HG03520 (cell line): ENCODE results near the gene MAGI2.
"Not testable (repeated sequence)": the region's sequence is repeated elsewhere in the genome, so short reads cannot be mapped to it uniquely, and the experiment has no call there.

ENCODE experiments used
- ATAC-seq: cut with Tn5 transposase; IDR thresholded peaks from one replicate; pipeline ENCODE4 v1.9.1; 2021; ENCODE audit warnings: mild to moderate bottlenecking, moderate library complexity; ENCODE audit not compliant: unreplicated experiment

Gene MAGI2

DNA sequence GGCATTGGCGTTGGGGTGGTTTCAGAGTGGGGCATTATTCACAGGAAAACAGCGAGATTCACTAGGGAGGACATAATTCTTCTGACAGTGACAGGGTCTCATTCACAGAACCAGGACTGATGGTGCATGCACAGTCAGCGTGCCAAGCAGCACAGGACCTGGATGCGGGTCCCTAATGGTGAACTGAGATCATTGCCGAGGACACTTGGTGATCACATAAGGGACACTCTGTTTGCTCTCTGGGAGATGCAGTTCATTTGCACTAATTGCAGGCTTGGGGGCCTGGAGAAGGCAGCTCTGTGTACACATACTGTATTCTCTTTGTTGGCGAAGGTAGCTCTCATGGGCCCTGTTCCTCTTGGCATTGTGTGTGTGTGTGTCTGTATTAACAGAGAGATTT lies 938.8 kb downstream of the MAGI2 start:
- no peak for ATAC-seq

DNA sequence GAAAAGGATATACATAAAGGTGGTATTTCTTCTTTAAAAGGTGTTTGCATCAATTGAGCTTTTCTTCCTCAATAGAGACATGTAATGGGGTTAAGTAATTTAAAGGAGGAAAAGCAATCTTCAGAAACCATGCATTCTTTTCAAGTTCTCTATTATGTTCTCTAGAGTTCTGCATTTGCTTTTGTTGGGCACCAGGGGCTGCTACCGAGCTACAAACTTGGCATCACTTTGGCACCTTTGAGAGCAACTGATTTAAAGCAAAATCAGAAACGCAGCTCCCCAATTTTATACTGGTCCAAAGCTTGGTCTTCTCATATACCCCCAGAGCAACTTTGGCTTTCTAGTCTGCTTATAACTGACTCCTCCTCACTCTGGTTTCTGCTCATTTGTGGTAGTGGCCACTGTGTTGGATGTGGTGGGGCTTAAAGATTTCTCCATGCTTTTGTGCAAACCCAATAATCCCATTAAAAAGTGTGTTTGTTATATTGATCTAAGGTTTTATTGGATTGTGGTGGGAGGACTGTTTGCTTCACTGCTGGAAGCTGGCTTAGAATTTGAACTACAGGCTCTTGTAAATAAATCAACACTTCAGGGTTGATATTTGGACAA lies 942.8 kb downstream of the MAGI2 start:
- peak; percentile 72 for ATAC-seq

DNA sequence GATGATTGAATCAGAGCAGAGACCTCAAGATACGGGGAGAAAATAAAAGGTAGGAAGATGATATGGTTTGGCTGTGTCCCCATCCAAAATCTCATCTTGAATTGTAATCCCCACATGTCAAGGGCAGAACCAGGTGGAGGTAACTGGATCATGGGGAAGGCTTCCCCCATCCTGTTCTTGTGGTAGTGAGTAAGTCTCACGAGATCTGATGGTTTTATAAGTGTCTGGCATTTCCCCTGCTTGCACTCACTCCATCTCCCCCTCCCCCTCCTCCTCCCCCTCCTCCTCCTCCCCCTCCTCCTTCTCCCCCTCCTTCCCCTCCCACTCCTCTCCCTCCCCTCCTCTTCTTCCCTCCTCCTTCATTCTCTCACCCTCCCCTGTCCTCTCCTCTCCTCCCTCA lies 950.2 kb downstream of the MAGI2 start:
- ATAC-seq: not testable (repeated sequence)

DNA sequence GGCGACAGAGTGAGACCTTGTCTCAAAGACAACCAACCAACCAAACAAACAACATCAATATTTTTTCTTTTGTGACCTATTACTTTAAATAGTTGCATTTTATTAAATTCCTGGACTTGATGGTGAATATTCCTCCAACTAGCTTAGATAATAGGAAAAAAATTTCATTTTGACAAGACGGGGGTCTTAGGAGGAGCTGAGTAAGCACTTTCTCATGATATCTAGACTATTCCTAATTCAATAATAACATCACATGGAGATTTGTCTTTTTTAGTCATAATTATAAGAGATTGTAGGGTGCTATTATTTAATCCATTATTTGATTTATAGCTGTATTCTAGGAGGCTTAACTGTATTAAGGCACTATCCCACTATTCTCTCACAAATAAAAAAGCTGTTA lies 952.4 kb downstream of the MAGI2 start:
- ATAC-seq: no peak

DNA sequence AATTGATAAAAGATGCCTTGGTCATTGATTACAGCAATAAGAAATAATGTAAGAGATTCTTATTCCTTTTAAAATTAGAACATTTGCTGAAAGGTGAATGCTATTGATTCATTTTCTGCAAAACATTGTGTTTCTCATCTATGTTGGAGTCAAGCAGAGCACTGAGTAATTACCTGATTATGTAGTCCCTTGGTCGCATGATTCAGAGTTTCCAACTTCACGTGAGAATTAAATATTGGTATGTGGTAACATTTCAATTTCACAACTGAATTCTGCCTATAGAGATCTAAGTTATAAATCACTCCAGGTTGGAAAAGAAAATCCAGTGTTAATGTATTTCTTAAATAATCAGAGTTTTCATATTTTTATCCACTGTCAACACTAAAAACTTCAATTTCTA lies 953.5 kb downstream of the MAGI2 start:
- ATAC-seq: no peak

DNA sequence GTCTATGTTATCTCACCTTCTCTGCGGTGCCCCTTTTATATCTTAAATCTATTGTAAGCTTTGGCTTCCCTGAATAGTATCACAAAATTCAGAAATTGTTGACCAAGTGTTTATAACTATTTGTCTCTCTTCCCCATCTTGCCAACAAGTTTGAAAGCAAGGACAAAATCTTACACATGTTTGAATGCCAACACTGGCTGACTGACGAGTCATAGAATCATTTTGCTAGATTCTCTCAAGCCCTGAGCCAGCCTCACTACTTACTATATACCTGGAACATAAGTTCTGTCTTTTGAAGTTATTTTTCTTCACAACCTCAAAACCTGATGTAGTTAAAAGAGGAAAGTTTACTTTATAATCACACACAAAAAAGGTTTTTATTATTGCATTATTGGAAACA lies 954.2 kb downstream of the MAGI2 start:
- ATAC-seq: no peak

DNA sequence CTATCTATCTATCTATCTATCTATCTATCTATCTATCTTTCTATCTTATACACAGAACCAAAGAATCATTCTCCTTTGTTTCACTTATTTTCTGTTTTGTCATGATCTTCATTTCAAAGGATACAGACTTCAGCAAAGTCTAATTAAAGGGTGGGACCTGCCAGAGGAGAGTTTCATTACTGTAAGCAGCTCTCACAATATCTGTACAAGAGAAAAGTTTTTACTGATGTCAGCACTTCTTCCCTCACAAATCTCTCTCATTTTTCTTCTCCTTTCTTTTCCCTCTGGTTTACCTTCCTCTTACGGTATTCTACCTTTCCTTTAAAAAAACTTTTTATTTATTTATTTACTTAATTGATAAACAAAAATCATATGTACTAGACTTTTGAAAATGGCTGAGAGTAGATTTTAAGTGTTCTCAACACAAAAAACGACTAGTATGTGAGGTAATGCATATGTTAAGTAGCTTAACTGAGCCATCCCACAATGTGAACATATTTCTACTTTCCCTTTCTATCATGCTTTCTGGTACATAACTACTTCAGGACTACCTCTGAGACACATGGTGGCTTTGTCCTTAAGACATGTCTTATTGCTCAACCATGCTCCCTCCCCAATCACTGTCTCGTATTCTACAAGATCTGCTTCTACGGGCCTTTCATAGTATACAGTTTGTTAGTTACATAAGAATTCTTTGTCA lies 955.6 kb downstream of the MAGI2 start:
- no peak for ATAC-seq

DNA sequence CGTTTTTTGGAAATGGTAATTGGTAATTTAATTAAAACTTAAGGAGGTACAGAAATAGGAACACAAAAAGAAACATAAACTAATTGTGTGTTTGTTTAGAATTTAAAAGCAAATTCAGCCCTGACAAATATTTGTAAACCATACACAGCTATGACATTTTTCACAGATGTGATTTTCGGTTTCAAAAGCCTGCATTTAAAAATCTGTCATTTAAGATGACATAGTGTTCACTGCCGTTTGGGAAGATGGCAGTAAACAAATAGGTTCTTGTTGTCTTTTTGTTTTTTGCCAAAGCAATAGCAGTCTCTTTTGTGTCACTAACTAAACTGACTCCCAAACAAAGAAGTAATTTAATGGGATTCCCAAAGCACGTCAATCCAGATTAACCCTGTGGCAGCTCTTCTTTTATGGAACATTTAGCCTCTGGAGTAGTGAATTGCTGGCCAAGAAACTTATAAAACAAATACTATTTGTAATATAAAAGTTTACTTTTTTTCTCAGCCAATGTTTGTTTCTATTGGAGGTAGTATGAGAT lies 957.3 kb downstream of the MAGI2 start:
- ATAC-seq: no peak

DNA sequence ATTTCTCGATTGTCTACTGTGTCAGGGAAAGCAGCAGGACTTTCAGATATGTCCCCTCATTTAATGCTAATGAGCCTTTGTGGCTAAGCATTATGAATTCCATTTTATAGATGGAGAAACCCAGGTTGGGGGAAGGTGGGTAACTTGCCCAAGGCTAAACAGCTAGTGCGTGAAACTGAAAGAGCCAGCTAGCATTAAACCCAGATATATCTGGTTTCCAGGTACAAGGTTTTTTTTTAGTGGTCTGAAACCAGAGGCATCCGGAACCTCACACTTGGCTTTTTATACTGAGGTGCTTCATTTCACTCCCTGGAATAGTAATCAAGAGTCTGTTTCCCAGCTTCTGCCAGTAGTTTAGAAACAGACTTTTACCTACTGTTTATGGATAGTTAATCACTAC lies 960.1 kb downstream of the MAGI2 start:
- ATAC-seq: no peak

DNA sequence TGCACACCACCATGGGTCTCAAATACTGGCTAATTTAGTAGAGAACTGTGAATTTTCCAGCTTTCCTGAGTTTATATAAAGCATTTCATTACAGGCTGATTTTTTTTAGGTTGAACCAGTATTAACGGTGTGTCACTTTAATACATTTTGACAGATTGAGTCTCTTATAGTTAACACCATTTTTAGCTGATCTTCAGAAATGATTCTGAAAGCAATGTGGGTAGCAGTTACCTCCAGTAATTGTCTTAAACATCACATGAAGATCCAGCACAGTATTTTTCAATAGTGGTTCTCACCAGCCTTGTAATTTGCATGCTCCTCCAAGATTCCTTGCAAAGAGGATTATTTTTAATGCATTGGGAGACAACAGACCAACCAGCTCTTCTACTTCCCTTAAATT lies 961.3 kb downstream of the MAGI2 start:
- no peak for ATAC-seq

DNA sequence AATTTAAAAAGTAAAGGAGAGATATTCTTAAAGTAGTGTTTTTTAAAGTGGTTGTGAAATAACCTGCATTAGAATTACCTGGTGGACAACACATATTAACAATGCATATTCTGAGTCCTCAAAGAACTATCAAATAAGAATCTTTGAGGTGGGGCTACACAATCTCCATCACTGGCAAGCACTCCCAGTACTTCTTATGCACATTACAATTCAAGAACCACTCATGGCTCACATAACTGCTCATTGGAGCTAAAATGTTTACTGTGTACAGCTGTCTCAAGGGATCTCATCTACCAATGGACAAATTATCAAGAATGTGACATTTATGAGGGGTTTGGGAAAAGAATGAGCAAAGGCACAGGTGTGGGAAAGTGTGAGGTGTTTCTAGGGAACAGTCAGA lies 962.9 kb downstream of the MAGI2 start:
- no peak for ATAC-seq

DNA sequence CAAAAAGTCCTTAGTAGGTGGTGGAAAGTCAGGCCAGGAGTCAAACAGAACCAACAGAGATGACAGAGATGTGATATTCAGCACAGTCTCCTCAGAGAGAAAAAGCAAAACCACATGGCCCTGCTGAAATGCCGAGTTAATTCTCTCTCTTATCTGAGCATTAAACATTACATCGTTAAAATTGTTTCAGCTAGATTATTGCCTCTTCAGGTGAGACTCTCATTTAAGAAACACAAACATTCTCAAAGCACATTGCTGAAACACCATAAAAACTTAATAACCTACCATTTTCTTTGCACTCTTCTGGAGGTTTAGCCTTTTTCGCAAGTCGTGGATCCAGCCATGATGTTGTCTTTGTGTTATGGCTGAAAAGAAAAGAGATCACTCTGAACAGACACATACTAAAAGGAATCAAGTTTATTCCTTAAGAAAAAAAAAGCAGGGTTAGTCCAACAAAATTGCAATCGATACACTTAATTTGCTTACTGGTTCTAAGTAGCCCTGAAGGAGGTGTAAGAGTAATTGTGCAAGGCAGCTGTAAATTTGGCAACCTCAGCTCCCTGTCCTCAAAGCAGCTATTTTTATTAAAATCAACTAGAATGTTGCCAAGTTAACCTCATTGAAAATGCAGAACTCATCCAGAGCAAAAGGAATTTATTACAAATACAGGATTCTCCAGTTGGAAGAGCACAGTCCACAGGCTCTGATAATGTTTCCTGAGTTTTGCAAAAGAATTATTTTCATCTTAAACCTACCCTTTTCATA lies 963.8 kb downstream of the MAGI2 start:
- no peak for ATAC-seq

DNA sequence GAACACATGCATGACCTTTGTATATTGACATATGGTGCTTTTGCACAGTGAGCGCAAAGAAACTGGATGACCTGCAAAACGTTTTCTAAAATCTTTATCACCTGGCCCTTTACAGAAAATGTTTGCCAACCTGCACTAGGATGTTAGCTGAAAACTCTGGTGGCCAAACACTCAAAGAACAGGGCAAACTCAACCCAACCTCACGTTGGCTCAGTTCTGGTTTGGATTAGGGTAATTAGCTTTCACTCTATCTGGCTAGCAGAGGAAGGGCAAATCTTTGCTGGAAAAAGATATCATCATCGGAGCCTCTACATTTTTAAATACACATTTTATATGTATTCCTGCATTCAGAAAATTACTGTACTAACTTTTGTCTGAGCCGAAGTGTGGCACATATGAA lies 966.0 kb downstream of the MAGI2 start:
- ATAC-seq: no peak

DNA sequence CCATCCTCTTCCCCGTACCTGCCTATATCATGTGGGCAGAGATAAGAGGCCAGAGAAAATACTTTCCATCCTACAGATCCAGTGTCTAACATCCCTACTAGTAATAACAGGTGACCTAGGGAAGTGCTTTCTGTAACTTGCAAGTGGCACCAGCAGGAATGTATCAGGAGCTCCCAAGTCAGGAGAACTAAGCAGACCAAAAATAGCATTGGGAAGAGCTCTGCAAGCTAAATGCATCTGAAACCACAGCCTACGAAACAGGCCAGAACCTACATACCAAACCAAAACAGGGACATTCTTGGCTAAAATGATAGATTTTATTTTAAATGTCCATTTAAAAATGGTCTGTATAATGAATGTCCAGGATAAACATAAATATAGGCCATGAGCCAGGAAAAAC lies 974.1 kb downstream of the MAGI2 start:
- ATAC-seq: no peak

DNA sequence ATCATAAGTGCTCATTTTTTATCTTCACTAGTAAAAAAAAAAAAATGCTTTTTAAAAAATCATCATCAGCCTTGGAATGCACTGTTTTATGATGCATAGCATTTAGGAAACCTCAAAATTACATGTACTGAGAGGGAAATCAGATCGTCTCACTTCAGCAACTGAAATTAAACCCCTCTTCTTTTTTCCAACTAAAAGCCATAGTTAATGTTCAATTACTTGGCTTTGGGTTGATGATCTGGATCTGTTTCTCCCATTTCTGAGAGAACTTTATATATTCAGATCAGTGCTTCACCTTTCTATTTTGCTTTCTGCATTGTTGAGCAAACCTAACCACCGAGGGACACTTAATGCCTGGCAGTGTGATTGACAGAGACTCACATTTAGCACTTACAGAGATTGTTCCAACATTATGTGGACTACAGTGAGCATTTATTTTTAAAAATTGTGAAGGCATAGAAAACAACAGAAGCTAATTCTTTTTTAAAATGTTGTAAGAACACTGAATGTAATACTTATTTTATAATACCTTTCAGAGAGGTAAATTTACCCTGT lies 976.5 kb downstream of the MAGI2 start:
- ATAC-seq: no peak

DNA sequence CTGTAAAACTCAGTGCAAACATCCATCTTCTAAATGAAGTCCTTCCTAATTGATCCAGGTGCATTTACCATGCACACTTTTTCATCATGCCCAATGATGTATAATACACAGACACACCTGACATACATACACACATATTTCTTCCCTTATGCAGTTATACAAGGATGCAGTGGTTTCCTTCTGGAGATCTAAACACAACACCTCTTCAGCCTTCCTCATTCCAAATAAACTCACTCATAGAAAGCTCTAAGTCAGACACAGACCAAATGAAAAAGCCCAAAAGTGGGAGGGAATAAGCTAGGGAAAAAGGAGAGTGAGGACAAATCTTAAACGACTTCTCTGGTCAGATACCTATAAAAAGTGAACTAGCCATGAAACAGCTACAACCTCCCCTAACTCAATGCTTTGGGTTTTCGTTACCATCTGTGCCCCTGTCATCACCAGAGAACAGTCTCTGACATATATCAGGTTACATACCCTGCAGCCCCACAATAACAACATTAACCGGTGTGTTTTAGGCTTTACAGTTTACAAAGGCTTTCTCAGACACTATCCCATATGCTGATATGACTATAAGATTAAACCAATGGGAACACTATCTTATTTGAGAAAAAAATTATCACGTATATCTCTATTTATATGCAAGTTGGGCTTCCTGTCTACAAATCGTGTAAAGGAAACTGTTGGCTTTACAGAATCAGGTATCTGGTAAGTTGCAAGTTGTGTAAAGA lies 979.7 kb downstream of the MAGI2 start:
- no peak for ATAC-seq

DNA sequence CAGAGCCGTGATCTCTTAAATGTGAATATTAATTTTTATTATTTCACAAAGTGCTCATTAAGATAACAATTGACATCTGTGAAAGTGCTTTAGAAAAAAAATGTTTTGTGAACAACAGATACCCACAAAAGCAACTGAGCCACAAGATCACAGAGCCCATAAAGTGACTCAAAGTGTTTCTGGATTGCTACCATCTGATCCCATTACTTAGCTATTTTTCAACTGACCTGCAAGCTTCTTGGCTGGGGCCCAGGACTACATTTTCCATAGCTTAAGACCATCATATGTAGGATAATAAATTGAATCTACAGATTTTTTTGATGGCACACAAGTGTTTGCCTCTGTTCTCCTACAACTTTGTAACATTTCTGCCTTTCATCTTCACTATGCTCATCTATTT lies 980.4 kb downstream of the MAGI2 start:
- no peak for ATAC-seq

DNA sequence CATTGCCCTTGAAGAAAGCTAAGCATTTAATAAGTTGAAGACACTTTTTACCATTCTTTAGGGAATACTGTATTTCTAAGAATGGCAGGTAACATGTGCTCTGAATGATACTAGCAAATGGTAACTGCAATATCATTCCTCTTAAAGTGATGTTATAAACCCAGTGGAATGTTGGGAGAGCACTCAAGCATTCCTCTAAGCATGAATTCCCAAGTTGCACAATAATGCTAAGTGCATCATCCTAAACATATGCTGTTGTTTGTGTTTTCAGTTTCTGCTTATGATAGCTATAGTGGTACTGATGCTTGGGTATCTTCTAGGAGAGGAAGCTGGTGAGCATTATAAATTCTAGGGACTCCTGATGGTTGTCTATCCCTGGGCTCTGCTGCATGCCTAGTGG lies 980.9 kb downstream of the MAGI2 start:
- no peak for ATAC-seq

DNA sequence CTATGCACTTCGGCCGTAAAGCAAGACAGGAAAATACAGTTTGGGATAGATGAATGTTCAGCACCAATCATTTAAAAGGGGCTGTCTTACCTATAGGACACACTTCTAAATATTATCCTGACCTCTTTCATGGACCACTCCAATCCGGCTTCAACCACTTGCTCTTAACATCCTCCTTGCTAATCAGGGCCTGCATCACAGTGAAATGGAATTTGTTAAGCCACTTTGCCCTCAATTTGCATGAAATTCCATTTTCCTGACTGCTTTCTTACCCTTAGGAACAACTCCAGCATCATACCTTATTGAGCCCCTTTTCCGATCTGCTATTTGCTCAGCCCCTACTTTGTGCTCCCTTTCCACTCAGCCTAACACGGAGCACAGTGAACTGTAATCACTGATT lies 987.6 kb downstream of the MAGI2 start:
- no peak for ATAC-seq

DNA sequence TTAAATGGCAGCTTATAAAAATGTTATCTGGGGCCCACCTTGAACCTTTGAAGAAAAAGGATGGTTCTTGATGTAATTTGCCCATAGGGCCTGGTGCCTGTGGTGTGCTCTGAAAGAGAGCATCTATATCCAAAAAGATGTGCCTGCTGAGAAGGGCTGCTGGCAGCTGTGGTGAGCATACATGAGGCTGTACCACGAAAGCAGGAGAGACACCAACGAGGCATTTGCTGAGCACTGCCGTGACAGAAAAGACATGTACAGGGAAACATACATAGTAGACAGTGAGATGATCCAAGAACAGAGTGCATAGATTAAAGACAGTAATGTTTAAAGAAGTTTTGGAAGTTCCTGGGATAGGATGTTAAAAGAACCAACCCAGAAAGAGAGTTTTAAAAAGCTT lies 990.4 kb downstream of the MAGI2 start:
- no peak for ATAC-seq

DNA sequence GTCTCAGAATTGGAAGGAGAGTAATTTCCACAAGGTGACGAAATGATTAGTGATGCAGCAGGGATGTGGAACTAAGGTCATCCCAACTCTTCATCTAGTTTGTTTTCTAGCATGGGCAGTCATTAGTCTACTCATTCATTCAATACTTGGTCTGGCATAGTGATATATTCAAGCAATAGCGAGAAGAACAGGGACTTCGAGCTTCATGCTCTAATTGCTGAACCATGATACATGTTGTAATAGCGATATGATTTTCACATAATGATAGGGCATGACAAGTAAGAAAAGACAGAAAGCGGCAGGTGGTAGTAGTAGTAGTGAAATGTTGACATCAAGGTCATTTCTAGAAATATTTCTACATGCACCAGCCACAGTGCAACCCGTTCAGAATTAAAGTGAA lies 1002.8 kb downstream of the MAGI2 start:
- ATAC-seq: no peak
